ENCODE results near the gene SLC2A4RG.
A peak's percentile ranks its signal among the peaks of the same experiment; 100 is the strongest.

The SLC2A4RG gene

GRCh38 chr20:63700199-63701050 lies 39.2 kb upstream of the SLC2A4RG start:
- DNase-seq, result no peak

- DNase-seq, result no peak
Measured at GRCh38 chr20:63701051-63701328, 38.6 kb upstream of the SLC2A4RG start.

GRCh38 chr20:63701329-63702035 lies 38.1 kb upstream of the SLC2A4RG start:
- no peak for DNase-seq

GRCh38 chr20:63702036-63702665 lies 37.4 kb upstream of the SLC2A4RG start:
- DNase-seq, result no peak

- no peak for DNase-seq
Measured at GRCh38 chr20:63702751-63703470, 36.7 kb upstream of the SLC2A4RG start.

- no peak for DNase-seq
Measured at GRCh38 chr20:63703471-63703975, 36.1 kb upstream of the SLC2A4RG start.

- DNase-seq, result no peak
Measured at GRCh38 chr20:63703976-63704748, 35.4 kb upstream of the SLC2A4RG start.

GRCh38 chr20:63704749-63705117 lies 34.8 kb upstream of the SLC2A4RG start:
- no peak for DNase-seq

- DNase-seq, result no peak
Measured at GRCh38 chr20:63705232-63706026, 34.1 kb upstream of the SLC2A4RG start.

GRCh38 chr20:63706027-63706695 lies 33.4 kb upstream of the SLC2A4RG start:
- DNase-seq, result no peak

- no peak for DNase-seq
Measured at GRCh38 chr20:63706852-63707557, 32.6 kb upstream of the SLC2A4RG start.

GRCh38 chr20:63707558-63708300 lies 31.8 kb upstream of the SLC2A4RG start, which contains the start of the genes ARFRP1 and ZGPAT:
TSS of gene ARFRP1 (minus strand) at chr20:63707976. CDS start at chr20:63707091, 885 bp downstream.
TSS of gene ZGPAT (plus strand) at chr20:63708039. CDS start at chr20:63708581, 542 bp downstream.
- DNase-seq, result peak; percentile 60 to 79

- no peak for DNase-seq
Measured at GRCh38 chr20:63708301-63709148, 31.1 kb upstream of the SLC2A4RG start.

- DNase-seq, result no peak
Measured at GRCh38 chr20:63709149-63709527, 30.4 kb upstream of the SLC2A4RG start.

GRCh38 chr20:63711085-63711645 lies 28.4 kb upstream of the SLC2A4RG start:
- no peak for DNase-seq

GRCh38 chr20:63712191-63712590 lies 27.4 kb upstream of the SLC2A4RG start:
- DNase-seq, result no peak

GRCh38 chr20:63714858-63715257 lies 24.7 kb upstream of the SLC2A4RG start:
- no peak for DNase-seq

- no peak for DNase-seq
Measured at GRCh38 chr20:63718996-63719395, 20.6 kb upstream of the SLC2A4RG start.

Data from NCI-H187 (cell line).